Anterior cingulate cortex (tissue), 58 donors: ENCODE measurements around the gene HOXB1.
"Not testable (repeated sequence)": the region's sequence is repeated elsewhere in the genome, so short reads cannot be mapped to it uniquely, and the experiment has no call there.

Experiments used
- DNase-seq, 58 donors: peaks; one replicate each; lab custom pipeline; 2025; lab: John Stamatoyannopoulos, UW

HOXB1 gene

GRCh38 chr17:48526608-48527546 is 3.9 kb downstream of the HOXB1 start:
- no peak for DNase-seq

- DNase-seq: no peak
These were observed 7.8 kb downstream of the HOXB1 start for GRCh38 chr17:48523010-48523409.

- DNase-seq: no peak
These were observed 8.7 kb downstream of the HOXB1 start for GRCh38 chr17:48522031-48522653.

- DNase-seq: no peak
These were observed 10.2 kb downstream of the HOXB1 start for GRCh38 chr17:48520631-48521079.

- no peak for DNase-seq
These were observed 11.4 kb downstream of the HOXB1 start for GRCh38 chr17:48519427-48519826.

- no peak for DNase-seq
These were observed 13.3 kb downstream of the HOXB1 start for GRCh38 chr17:48517478-48517877.

- DNase-seq: no peak
These were observed 14.6 kb downstream of the HOXB1 start for GRCh38 chr17:48515925-48516900.

- DNase-seq: no peak
These were observed 16.3 kb downstream of the HOXB1 start for GRCh38 chr17:48514477-48514876.

GRCh38 chr17:48513666-48514455 is 16.9 kb downstream of the HOXB1 start:
- no peak for DNase-seq

GRCh38 chr17:48513097-48513496 is 17.7 kb downstream of the HOXB1 start:
- DNase-seq: no peak

- DNase-seq: no peak
These were observed 19.8 kb downstream of the HOXB1 start for GRCh38 chr17:48510761-48511604.

- DNase-seq: no peak
These were observed 20.4 kb downstream of the HOXB1 start for GRCh38 chr17:48510381-48510760.

- not testable (repeated sequence) for DNase-seq
These were observed 21.1 kb downstream of the HOXB1 start for GRCh38 chr17:48509708-48510107.

GRCh38 chr17:48506246-48506645 is 24.6 kb downstream of the HOXB1 start:
- DNase-seq: no peak

- DNase-seq: no peak
These were observed 25.0 kb downstream of the HOXB1 start for GRCh38 chr17:48505788-48506187.

GRCh38 chr17:48504953-48505352 is 25.9 kb downstream of the HOXB1 start:
- DNase-seq: no peak

- no peak for DNase-seq
These were observed 27.1 kb downstream of the HOXB1 start for GRCh38 chr17:48503747-48504146.

- DNase-seq: no peak
These were observed 27.9 kb downstream of the HOXB1 start for GRCh38 chr17:48502901-48503300.

- no peak for DNase-seq
These were observed 28.5 kb downstream of the HOXB1 start for GRCh38 chr17:48502312-48502711.
